H4 (cell line): Measurements from ENCODE around the gene CCDC196. TPM values are rescaled to one million over a fixed set of nuclear protein-coding genes. Genes with fewer than 3 reads are reported as not detected.

ENCODE experiments used
- DNase-seq: peaks from one replicate; pipeline ENCODE4 v3.0.0-alpha.2; 2015; ENCODE audit warnings: low spot score
- total RNA-seq: library from RNA; depleted of rRNA; stranded (reverse); fragments of >200 nt; shearing (Covaris generic); gene quantifications from 2 replicates; pipeline ENCODE4 v1.2.3, GENCODE V29; 2014; rRNA removed

The CCDC196 gene
- not detected in 2 replicates for total RNA-seq

- DNase-seq: no peak
Measured at GRCh38 chr14:66485910-66486421, at the start of gene CCDC196. TSS of gene CCDC196 (plus strand) at chr14:66486371. CDS start at chr14:66486503, 132 bp downstream.

- no peak for DNase-seq
Measured at GRCh38 chr14:66440801-66441200, 45.4 kb upstream of the CCDC196 start.

- DNase-seq: no peak
Measured at GRCh38 chr14:66442953-66443571, 43.1 kb upstream of the CCDC196 start.

GRCh38 chr14:66443785-66444184 lies 42.4 kb upstream of the CCDC196 start:
- DNase-seq: no peak

GRCh38 chr14:66444271-66444927 lies 41.8 kb upstream of the CCDC196 start:
- DNase-seq: no peak

- no peak for DNase-seq
Measured at GRCh38 chr14:66445936-66446335, 40.2 kb upstream of the CCDC196 start.

- no peak for DNase-seq
Measured at GRCh38 chr14:66453469-66453868, 32.7 kb upstream of the CCDC196 start.

- no peak for DNase-seq
Measured at GRCh38 chr14:66459603-66460002, 26.6 kb upstream of the CCDC196 start.

- no peak for DNase-seq
Measured at GRCh38 chr14:66464261-66464660, 21.9 kb upstream of the CCDC196 start.

GRCh38 chr14:66468778-66469367 lies 17.3 kb upstream of the CCDC196 start:
- DNase-seq: no peak

GRCh38 chr14:66471584-66471983 lies 14.6 kb upstream of the CCDC196 start:
- no peak for DNase-seq

- no peak for DNase-seq
Measured at GRCh38 chr14:66472251-66472650, 13.9 kb upstream of the CCDC196 start.

- no peak for DNase-seq
Measured at GRCh38 chr14:66473223-66473622, 12.9 kb upstream of the CCDC196 start.

- no peak for DNase-seq
Measured at GRCh38 chr14:66476964-66477363, 9.2 kb upstream of the CCDC196 start.

GRCh38 chr14:66477567-66477966 lies 8.6 kb upstream of the CCDC196 start:
- no peak for DNase-seq

GRCh38 chr14:66482873-66483272 lies 3.3 kb upstream of the CCDC196 start:
- no peak for DNase-seq

- no peak for DNase-seq
Measured at GRCh38 chr14:66483322-66483721, 2.8 kb upstream of the CCDC196 start.

GRCh38 chr14:66485029-66485428 lies 1.1 kb upstream of the CCDC196 start:
- DNase-seq: no peak

- no peak for DNase-seq
Measured at GRCh38 chr14:66487164-66487563, 993 bp downstream of the CCDC196 start.

- DNase-seq: no peak
Measured at GRCh38 chr14:66490143-66491111, 4.3 kb downstream of the CCDC196 start.

- no peak for DNase-seq
Measured at GRCh38 chr14:66493750-66494149, 7.6 kb downstream of the CCDC196 start.
